ENCODE results near the gene KRT3.

The KRT3 gene

DNA sequence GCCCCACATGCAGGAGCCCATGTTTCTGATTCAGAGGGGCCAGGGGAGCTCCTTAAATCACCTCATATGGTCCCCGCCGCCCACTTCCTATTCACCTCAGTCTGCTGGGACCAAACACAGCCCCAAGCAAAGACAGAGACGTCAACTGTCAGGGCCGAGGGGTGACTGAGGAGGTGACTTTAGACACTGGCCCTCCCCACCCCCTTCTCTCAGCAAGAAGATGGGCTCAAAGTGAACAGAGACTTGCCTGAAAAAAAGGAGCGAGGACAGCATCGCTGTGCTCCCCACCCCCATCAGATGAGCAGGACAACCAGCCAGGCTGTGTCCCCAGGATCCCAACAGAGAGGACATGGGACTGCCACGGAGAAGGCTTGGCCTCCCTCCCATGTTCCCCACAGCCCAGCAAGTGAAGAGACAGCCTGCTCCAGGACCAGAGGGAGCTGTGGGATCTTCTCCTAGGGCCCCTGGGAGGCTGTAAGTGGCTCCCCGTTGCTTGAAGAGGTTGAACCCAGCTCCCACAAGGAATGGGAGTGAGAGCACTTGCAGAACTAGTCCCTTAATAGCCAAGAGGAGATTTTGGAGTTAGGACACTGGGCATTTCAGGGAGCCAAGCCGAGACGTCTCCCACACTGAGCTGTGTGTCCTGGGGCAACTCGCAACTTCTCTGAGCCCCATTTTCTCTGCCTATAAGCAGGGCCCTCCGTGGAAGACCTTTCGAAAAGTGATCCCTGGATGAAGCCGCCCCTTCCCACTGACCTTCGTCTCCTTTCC, 39.5 kb upstream of the KRT3 start:
- TF ChIP-seq CREB1 (IDR thresholded peaks at IDR 0.05; ENCODE audit: low read depth) (no peak), TAF1 (IDR thresholded peaks at IDR 0.05; ENCODE audit: low read depth) (no peak), EGR1 (IDR thresholded peaks at IDR 0.05) (no peak), RAD21 (IDR thresholded peaks at IDR 0.05; ENCODE audit: low read depth) (no peak), CEBPB (IDR thresholded peaks at IDR 0.05) (no peak), ZBTB7A (IDR thresholded peaks at IDR 0.05; ENCODE audit: low read depth) (no peak), NFIC (IDR thresholded peaks at IDR 0.05) (no peak), TEAD4 (IDR thresholded peaks at IDR 0.05) (no peak), FOXM1 (IDR thresholded peaks at IDR 0.05; ENCODE audit: borderline replicate concordance, low read depth) (no peak), YY1 (IDR thresholded peaks at IDR 0.05; ENCODE audit: low read depth) (no peak), EP300 (IDR thresholded peaks at IDR 0.05; ENCODE audit: borderline replicate concordance) (no peak), TCF12 (IDR thresholded peaks at IDR 0.05; ENCODE audit: low read depth) (no peak)
- TF ChIP-seq, protein P1, sequence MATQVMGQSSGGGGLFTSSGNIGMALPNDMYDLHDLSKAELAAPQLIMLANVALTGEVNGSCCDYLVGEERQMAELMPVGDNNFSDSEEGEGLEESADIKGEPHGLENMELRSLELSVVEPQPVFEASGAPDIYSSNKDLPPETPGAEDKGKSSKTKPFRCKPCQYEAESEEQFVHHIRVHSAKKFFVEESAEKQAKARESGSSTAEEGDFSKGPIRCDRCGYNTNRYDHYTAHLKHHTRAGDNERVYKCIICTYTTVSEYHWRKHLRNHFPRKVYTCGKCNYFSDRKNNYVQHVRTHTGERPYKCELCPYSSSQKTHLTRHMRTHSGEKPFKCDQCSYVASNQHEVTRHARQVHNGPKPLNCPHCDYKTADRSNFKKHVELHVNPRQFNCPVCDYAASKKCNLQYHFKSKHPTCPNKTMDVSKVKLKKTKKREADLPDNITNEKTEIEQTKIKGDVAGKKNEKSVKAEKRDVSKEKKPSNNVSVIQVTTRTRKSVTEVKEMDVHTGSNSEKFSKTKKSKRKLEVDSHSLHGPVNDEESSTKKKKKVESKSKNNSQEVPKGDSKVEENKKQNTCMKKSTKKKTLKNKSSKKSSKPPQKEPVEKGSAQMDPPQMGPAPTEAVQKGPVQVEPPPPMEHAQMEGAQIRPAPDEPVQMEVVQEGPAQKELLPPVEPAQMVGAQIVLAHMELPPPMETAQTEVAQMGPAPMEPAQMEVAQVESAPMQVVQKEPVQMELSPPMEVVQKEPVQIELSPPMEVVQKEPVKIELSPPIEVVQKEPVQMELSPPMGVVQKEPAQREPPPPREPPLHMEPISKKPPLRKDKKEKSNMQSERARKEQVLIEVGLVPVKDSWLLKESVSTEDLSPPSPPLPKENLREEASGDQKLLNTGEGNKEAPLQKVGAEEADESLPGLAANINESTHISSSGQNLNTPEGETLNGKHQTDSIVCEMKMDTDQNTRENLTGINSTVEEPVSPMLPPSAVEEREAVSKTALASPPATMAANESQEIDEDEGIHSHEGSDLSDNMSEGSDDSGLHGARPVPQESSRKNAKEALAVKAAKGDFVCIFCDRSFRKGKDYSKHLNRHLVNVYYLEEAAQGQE (IDR thresholded peaks at IDR 0.05; ENCODE audit: low read depth): no peak
- TF ChIP-seq, protein P2, sequence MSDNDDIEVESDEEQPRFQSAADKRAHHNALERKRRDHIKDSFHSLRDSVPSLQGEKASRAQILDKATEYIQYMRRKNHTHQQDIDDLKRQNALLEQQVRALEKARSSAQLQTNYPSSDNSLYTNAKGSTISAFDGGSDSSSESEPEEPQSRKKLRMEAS (IDR thresholded peaks at IDR 0.05): no peak
- TF ChIP-seq, protein P3, sequence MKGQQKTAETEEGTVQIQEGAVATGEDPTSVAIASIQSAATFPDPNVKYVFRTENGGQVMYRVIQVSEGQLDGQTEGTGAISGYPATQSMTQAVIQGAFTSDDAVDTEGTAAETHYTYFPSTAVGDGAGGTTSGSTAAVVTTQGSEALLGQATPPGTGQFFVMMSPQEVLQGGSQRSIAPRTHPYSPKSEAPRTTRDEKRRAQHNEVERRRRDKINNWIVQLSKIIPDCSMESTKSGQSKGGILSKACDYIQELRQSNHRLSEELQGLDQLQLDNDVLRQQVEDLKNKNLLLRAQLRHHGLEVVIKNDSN (IDR thresholded peaks at IDR 0.05): no peak

DNA sequence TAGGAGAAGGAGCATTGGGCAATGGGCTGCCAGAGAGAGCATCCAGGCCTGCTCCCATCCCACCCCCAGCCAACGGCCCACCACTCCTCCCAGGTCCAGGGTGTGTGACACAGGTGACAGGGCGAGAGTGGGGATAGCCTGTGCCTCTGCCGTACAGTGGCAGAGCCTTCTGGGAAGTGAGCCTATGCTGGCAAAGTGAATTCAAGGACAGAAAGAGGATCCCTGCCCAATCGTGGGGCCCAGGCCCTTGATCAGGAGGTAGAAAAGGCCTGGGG, 38.7 kb upstream of the KRT3 start:
- TF ChIP-seq NFIC (IDR thresholded peaks at IDR 0.05) (no peak), EGR1 (IDR thresholded peaks at IDR 0.05) (no peak), CEBPB (IDR thresholded peaks at IDR 0.05) (no peak), ZBTB7A (IDR thresholded peaks at IDR 0.05; ENCODE audit: low read depth) (no peak), YY1 (IDR thresholded peaks at IDR 0.05; ENCODE audit: low read depth) (no peak), FOXM1 (IDR thresholded peaks at IDR 0.05; ENCODE audit: borderline replicate concordance, low read depth) (no peak), TAF1 (IDR thresholded peaks at IDR 0.05; ENCODE audit: low read depth) (no peak), CREB1 (IDR thresholded peaks at IDR 0.05; ENCODE audit: low read depth) (no peak), EP300 (IDR thresholded peaks at IDR 0.05; ENCODE audit: borderline replicate concordance) (no peak), TEAD4 (IDR thresholded peaks at IDR 0.05) (no peak), TCF12 (IDR thresholded peaks at IDR 0.05; ENCODE audit: low read depth) (no peak), RAD21 (IDR thresholded peaks at IDR 0.05; ENCODE audit: low read depth) (no peak)
- TF ChIP-seq, protein P3 (IDR thresholded peaks at IDR 0.05): no peak
- TF ChIP-seq, protein P2 (IDR thresholded peaks at IDR 0.05): no peak
- TF ChIP-seq, protein P1 (IDR thresholded peaks at IDR 0.05; ENCODE audit: low read depth): no peak

DNA sequence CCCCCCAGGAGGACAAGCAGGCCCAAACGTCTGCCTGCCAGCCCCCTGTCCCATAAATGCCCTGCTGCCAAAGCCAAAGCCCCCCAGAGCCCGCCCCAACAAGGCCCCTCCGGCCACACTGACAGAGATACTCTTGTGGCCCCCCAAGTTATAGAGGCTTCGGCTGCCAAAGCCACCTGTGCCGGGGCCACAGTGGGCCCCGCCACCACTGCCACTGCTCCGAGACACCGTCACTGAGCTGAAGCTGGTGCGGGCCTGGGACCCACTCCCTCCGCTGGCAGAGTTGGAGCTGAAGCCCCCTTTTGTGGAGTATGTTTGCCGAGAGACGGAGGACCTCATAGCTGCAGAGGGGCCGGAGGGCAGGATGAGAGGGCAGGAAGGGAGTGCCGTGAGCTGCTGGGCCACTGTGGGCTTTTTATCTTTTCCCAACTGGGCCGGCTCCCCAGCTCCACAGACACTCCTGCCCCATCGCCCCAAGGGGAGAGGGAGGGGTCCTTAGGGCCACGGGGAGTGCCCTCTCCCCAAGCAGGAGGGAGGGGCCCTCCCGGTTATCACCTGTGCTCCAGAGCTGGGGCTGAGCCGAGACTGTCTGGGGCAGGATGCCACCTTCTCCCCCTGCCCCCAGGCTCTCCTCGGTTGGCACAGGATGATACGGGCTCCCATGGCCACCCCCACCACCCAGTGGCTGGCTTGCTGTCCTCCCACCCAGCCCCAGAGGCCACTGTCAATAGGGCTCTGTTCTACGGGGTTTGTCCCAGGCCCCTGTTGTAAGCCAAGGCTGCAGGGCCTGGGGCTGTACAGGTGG, 38.2 kb upstream of the KRT3 start, which contains the start of gene KRT79:
KRT79 (minus strand) TSS at position 390 of the 805 bp plus-strand sequence; CDS start at position 339, 51 bp downstream.
- TF ChIP-seq EGR1 (IDR thresholded peaks at IDR 0.05): no peak
- TF ChIP-seq ZBTB7A (IDR thresholded peaks at IDR 0.05; ENCODE audit: low read depth): no peak
- TF ChIP-seq NFIC (IDR thresholded peaks at IDR 0.05): no peak
- no peak for TF ChIP-seq TCF12 (IDR thresholded peaks at IDR 0.05; ENCODE audit: low read depth)

DNA sequence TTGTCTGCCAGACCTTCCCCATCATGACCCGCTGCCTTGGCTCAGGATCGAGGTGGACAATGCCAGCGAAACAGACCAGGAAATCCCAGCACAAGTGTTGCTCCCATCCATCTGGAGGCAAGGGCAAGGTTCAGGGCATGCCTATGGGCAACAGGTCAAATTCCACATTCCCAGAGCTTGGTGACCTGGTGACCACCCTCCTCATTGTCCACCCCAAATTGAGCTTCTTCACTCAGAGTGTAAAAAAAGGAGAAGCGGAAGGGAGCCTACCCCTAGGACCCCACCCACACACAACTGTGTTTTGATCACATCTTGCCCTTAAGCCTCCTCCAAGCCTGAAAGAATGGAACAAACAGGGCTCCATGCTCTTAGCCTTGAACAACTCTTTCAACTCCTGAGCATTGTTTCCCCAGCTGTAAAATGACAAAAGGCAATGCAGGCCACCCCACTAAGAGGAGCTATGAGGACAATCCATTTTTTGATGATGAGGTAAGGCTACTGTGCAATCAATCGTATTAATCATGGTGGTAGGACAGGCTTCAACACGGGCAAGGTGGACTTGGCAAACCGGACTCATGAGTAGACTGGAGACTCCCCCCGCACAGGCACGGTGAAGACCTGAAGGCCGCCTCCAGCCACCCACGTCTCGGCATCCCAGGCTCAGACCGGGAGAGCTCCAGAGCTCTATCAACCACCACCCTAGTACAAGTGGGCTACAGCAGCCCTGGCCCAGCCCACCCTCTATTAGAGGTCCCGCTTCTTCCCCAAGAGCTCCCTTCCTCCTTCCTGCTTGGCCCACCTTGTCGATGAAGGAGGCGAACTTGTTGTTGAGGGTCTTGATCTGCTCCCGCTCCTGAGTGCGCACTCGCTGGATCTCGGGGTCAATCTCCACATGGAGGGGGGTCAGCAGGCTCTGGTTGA, 37.3 kb upstream of the KRT3 start:
- TF ChIP-seq TAF1 (IDR thresholded peaks at IDR 0.05; ENCODE audit: low read depth) (no peak), EP300 (IDR thresholded peaks at IDR 0.05; ENCODE audit: borderline replicate concordance) (no peak), FOXM1 (IDR thresholded peaks at IDR 0.05; ENCODE audit: borderline replicate concordance, low read depth) (no peak), CEBPB (IDR thresholded peaks at IDR 0.05) (no peak), CREB1 (IDR thresholded peaks at IDR 0.05; ENCODE audit: low read depth) (no peak), TCF12 (IDR thresholded peaks at IDR 0.05; ENCODE audit: low read depth) (no peak), TEAD4 (IDR thresholded peaks at IDR 0.05) (no peak), YY1 (IDR thresholded peaks at IDR 0.05; ENCODE audit: low read depth) (no peak), RAD21 (IDR thresholded peaks at IDR 0.05; ENCODE audit: low read depth) (no peak), NFIC (IDR thresholded peaks at IDR 0.05) (no peak), ZBTB7A (IDR thresholded peaks at IDR 0.05; ENCODE audit: low read depth) (no peak), EGR1 (IDR thresholded peaks at IDR 0.05) (no peak)
- TF ChIP-seq, protein P2 (IDR thresholded peaks at IDR 0.05): no peak
- TF ChIP-seq, protein P3 (IDR thresholded peaks at IDR 0.05): no peak
- TF ChIP-seq, protein P1 (IDR thresholded peaks at IDR 0.05; ENCODE audit: low read depth): no peak

All from Ishikawa (cell line).